IgD-negative memory B cell (primary cell): ENCODE measurements around the gene KLHL36. TPM values are rescaled to one million over a fixed set of nuclear protein-coding genes. Genes with fewer than 3 reads are reported as not detected.
A peak's percentile ranks its signal among the peaks of the same experiment; 100 is the strongest.
"Not testable (repeated sequence)": the region's sequence is repeated elsewhere in the genome, so short reads cannot be mapped to it uniquely, and the experiment has no call there.

Experiments used
- H3K27ac Mint-ChIP-seq, 3 donors: one replicate each; pipeline ENCODE4 v1.8.0; 2020 to 2022; ENCODE audit warnings: mild to moderate bottlenecking in 3 of 3, mixed read lengths in 3 of 3, moderate library complexity in 1 of 3
- H3K27me3 Mint-ChIP-seq: one replicate; pipeline ENCODE4 v1.8.0; 2021; ENCODE audit warnings: mixed read lengths
- H3K36me3 Mint-ChIP-seq: one replicate; pipeline ENCODE4 v1.8.0; 2020; ENCODE audit warnings: mild to moderate bottlenecking, mixed read lengths
- H3K4me1 Mint-ChIP-seq, 3 donors: one replicate each; pipeline ENCODE4 v1.8.0; 2020 to 2022; ENCODE audit warnings: mixed read lengths in 3 of 3, mild to moderate bottlenecking in 1 of 3
- H3K4me3 Mint-ChIP-seq, 4 donors: one replicate each; pipeline ENCODE4 v1.8.0; 2020 to 2022; ENCODE audit warnings: mild to moderate bottlenecking in 4 of 4, mixed read lengths in 4 of 4, moderate library complexity in 3 of 4
- H3K9me3 Mint-ChIP-seq, 3 donors: one replicate each; pipeline ENCODE4 v1.8.0; 2020 to 2021; ENCODE audit warnings: mixed read lengths in 3 of 3, mild to moderate bottlenecking in 1 of 3
- polyA plus RNA-seq: library from polyadenylated mRNA; unstranded; fragments of 300-500 nt; fragmentation: Illumina TruSeq; gene quantifications from one replicate; pipeline ENCODE4 v1.2.3, GENCODE V29; 2021

Gene KLHL36
- polyA plus RNA-seq, 1 donor from 2014 or later, result 34.1 TPM

DNA sequence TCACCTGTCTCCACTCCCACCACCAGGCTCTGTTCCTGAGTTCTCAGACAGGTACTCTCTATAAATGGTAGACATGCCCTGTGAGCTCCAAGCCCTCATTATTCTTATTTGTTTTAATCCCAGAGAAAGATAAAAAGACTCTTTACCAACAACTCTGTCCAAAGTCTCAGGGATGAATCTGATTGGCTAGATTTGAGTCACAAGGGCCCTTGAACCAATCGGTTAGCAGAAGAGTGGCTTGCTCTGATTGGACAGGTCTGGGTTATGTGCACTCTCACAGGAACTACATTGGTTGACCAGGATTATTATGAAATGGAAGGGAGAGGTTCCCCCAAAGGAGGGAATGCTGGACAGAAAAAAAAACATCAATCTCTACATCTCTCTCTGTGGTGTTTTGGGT, 37.9 kb upstream of the KLHL36 start:
- H3K36me3 Mint-ChIP-seq, result peaks cover 29% of the 10 kb centered on the region
- peaks cover 0 to 11% (median 1%) of the 10 kb centered on the region in 3 donors for H3K9me3 Mint-ChIP-seq
- H3K27ac Mint-ChIP-seq, result peak overlapping the region; percentile 79 to 98 (median 97)
- H3K4me3 Mint-ChIP-seq, result peak overlapping the region in 2 of 4 donors; percentile 80 to 87
- H3K4me1 Mint-ChIP-seq, result peaks cover 53 to 87% (median 85%) of the 10 kb centered on the region in 3 donors
- H3K27me3 Mint-ChIP-seq, result no peaks in the 10 kb centered on the region

DNA sequence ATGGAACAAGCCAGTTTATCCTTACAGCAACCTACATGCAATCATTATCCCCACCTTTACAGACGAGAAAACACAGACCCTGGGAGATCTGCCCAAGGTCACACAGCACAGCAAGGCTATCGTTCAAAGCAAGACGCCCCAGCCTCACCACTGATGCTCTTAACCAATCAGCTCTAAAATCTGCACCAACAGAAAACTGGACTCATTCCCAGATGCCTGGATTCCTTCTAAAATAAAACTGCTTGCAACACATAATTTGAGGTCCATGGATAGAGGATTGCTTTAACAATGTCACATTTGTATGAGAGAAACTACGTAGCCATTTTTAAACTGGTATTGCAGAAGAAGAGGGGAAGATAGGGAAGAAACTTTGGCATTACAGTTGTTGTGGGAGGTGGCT, 37.3 kb upstream of the KLHL36 start:
- peak overlapping the region; percentile 79 to 98 (median 97) for H3K27ac Mint-ChIP-seq
- no peaks in the 10 kb centered on the region for H3K27me3 Mint-ChIP-seq
- H3K36me3 Mint-ChIP-seq, result peaks cover 28% of the 10 kb centered on the region
- H3K4me3 Mint-ChIP-seq, result peak overlapping the region in 2 of 4 donors; percentile 80 to 87
- peaks cover 56 to 87% (median 87%) of the 10 kb centered on the region in 3 donors for H3K4me1 Mint-ChIP-seq
- peaks cover 0 to 11% (median 1%) of the 10 kb centered on the region in 3 donors for H3K9me3 Mint-ChIP-seq

DNA sequence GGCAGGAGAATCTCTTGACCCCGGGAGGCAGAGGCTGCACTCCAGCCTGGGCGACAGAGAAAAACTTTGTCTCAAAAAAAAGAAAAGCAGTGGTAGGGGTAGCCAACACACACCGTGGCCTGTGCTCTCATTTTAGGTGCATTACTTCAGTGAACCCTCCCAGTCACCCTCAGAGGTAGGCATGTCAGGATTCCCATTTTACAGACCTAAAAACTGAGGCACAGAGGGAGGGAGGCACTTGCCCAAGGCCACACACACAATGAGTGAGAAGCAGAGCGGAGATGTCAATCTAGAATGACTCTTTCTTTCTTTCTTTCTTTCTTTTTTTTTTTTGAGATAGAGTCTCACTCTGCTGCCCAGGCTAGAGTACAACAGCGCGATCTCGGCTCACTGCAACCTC, 35.6 kb upstream of the KLHL36 start:
- Mint-ChIP-seq H3K36me3 (peaks cover 33% of the 10 kb centered on the region), H3K27ac (no peak overlapping the region)

DNA sequence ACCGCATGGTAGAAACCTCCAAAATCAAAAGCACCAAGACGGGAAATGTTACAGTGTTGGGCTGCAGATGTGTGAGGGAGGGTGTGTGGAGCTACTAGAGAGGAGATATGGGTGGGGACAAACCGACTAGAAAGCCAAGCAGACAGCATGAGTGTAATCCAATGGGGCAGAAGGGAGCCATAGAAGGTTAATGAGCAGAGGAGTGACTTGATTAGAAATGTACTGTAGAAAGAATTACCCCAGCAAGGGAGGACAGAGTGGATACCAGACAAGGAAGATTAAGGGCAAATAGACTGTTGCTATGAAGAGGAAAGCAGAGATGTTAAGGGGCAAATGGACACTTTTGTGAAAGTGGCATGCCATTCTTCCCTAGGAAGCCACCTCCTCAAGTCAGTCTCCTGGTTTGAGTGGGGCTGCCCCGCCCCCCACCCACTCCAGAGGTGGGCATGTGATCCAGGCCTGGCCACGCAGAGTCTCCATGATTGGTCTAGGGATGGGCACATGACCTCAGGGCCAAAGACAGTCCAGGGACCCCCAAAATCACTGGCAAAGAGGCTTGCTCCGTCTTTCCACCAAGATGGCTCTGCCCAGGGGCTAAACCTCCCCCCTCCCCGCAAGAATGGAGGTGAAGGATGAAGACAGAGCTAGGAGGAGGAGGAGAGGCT, 34.8 kb upstream of the KLHL36 start:
- H3K27ac Mint-ChIP-seq, result peak overlapping the region; percentile 77 to 94 (median 90)
- peaks cover 0 to 11% (median 1%) of the 10 kb centered on the region in 3 donors for H3K9me3 Mint-ChIP-seq
- H3K4me3 Mint-ChIP-seq, result peak overlapping the region; percentile 48 to 96 (median 70)
- peaks cover 33% of the 10 kb centered on the region for H3K36me3 Mint-ChIP-seq
- H3K27me3 Mint-ChIP-seq, result no peaks in the 10 kb centered on the region
- peaks cover 46 to 71% (median 67%) of the 10 kb centered on the region in 3 donors for H3K4me1 Mint-ChIP-seq

More for the DNA sequence above, 35.6 kb upstream of the KLHL36 start:
- Mint-ChIP-seq H3K27me3 (no peaks in the 10 kb centered on the region), H3K9me3 (peaks cover 0 to 11% (median 1%) of the 10 kb centered on the region in 3 donors), H3K4me1 (peaks cover 54 to 78% (median 75%) of the 10 kb centered on the region in 3 donors), H3K4me3 (peak overlapping the region in 1 of 4 donors; percentile 50)

DNA sequence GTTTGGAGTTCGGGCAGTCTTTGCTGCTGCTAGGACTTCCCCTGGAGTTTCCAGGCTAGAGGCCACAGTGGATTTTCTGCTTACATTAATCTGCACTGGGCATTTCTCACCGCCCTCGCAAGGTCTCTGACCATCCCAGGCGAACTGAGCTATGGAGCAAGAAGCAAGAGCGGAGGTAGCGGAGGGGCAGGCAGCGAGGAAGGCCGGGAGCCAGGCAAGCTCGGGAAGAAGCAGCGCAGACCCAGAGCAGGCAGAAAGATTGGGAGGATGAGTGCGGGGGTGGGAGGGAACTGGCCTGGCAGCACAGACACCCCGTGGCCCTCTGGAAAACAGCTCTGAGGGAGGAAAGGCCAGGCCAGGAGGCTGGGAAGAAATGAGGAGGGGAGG, 34.2 kb upstream of the KLHL36 start:
- peak overlapping the region; percentile 60 to 99 (median 91) for H3K4me3 Mint-ChIP-seq
- peaks cover 0 to 11% (median 1%) of the 10 kb centered on the region in 3 donors for H3K9me3 Mint-ChIP-seq
- H3K27ac Mint-ChIP-seq, result peak overlapping the region; percentile 33 to 94 (median 90)
- H3K36me3 Mint-ChIP-seq, result peaks cover 32% of the 10 kb centered on the region
- peaks cover 49 to 68% (median 66%) of the 10 kb centered on the region in 3 donors for H3K4me1 Mint-ChIP-seq
- H3K27me3 Mint-ChIP-seq, result no peaks in the 10 kb centered on the region

DNA sequence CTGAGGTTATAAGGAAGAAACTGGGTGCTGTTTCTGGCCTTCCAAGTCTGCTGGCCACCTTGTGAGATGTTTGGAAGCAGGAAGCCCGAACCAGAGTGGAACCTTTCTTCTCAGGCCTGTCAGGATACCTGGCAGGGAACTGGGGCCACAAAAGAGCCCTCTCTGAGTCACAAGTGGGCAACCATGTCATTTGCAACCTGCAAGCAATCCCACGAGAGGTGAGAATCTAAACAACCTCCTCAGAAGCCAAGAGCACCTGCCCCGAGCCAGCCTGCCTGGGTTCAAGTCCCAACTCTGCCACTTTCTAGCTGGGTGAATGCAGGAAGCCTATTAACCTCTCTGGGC, 33.7 kb upstream of the KLHL36 start:
- Mint-ChIP-seq H3K27me3 (no peaks in the 10 kb centered on the region), H3K4me1 (peaks cover 49 to 67% (median 65%) of the 10 kb centered on the region in 3 donors), H3K4me3 (peak overlapping the region; percentile 96 to 99 (median 98)), H3K27ac (peak overlapping the region; percentile 90 to 94 (median 91)), H3K36me3 (peaks cover 28% of the 10 kb centered on the region), H3K9me3 (peaks cover 0 to 11% (median 1%) of the 10 kb centered on the region in 3 donors)

DNA sequence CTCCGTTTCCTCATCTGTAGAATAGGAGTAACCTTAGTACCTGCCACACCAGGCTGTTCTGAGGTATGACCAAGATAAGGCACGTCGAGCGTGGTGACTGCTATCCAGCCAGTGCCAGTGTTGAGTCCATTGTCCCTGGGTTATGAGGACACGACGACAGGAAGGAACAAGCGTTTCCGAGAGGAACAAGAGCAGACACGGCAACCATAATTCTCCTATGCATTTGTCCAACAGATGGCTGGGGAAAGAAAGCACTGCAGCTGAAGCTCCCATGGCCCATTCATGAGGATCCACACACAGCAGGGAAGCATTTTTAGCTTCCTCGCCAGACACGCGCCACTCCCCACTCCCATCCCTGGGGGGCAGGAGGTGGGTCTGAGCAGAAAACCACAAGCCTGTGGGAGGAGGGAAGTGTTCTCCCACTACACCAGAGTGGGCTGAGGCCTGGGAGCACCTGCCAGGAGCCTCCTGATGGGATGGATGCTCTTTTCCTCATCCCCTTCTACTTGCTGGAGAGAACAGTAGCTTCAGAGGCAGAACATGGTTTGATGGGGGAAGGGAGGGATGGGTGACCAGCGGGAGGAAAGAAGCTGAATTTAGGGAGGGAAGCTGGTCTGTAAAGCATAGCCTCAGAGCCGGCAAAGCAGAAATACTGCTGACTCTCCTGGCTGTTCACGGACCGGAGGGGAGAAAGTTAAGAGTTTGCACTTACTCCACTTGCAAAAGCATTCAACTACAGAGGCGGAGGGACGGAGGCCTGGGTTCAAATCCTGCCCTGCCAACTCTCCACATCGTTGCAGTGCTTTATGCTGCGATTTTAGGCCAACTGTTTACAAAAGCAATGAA, 33.1 kb upstream of the KLHL36 start:
- peak overlapping the region; percentile 96 to 99 (median 98) for H3K4me3 Mint-ChIP-seq
- H3K4me1 Mint-ChIP-seq, result peaks cover 52 to 65% (median 64%) of the 10 kb centered on the region in 3 donors
- H3K27ac Mint-ChIP-seq, result peak overlapping the region; percentile 91 to 96 (median 94)
- H3K36me3 Mint-ChIP-seq, result peaks cover 23% of the 10 kb centered on the region
- no peaks in the 10 kb centered on the region for H3K27me3 Mint-ChIP-seq
- peaks cover 0 to 6% (median 1%) of the 10 kb centered on the region in 3 donors for H3K9me3 Mint-ChIP-seq

DNA sequence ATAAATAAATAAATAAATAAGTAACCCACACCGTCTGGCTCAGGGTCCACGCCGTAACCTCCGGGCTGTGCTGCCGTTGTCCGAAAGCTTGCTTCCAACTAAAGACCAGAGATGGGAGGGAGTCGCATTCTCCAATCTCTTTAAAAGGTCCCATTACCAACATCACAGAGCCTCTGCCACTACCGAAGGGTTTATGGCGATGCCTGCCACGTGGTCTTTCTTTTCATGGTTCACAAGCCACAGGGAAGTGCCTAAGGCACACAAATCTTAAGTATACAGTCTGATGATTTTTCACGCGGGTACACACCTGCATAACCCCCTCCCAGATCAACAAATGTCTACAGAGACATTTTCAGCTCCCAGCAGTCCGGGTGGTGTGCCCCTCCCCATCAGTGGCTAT, 31.8 kb upstream of the KLHL36 start:
- H3K9me3 Mint-ChIP-seq, result no peaks in the 10 kb centered on the region
- H3K4me1 Mint-ChIP-seq, result peaks cover 47 to 55% (median 55%) of the 10 kb centered on the region in 3 donors
- H3K27me3 Mint-ChIP-seq, result no peaks in the 10 kb centered on the region
- H3K36me3 Mint-ChIP-seq, result peaks cover 10% of the 10 kb centered on the region
- peak overlapping the region; percentile 96 to 99 (median 98) for H3K4me3 Mint-ChIP-seq
- peak overlapping the region; percentile 93 to 96 (median 94) for H3K27ac Mint-ChIP-seq

DNA sequence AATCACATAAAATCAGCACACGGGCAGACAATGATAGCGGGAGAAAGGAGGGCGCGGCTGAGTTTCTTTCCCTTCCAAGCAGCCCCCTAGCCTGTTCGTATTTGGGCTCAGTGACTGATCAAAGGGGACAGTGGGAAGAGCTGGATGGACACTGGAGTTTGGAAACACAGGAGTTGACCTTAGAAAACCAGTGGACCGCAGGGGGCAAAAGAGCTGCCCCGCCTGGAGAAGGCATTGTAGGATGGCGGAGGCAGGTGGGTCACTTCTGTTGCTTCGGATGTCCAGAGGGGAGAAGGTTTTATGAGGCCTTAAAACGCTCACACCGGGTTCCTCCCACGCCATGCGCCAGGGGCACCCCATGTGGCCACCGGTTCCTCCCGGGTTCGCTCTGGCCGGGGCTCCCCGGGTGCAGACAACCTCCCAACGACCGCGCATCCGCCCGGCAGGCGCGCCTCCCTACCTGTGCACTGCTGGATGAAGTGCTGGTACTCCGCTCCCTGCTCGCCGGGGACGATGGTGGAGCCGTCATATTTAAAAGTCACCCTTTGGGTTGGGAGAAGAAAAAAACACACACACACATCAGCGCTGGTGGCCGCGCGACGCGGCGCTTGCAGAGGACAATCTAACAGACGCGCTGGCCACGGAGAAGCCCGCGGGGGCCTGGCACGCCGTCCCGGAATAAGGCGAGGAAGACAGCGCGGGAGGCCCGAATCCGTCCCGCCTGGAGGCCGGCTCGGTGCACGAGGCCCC, 31.1 kb upstream of the KLHL36 start:
- Mint-ChIP-seq H3K4me1 (peaks cover 45 to 55% (median 54%) of the 10 kb centered on the region in 3 donors), H3K27ac (peak overlapping the region; percentile 93 to 96 (median 94)), H3K27me3 (no peaks in the 10 kb centered on the region), H3K9me3 (no peaks in the 10 kb centered on the region), H3K36me3 (peaks cover 7% of the 10 kb centered on the region), H3K4me3 (peak overlapping the region; percentile 96 to 99 (median 98))

DNA sequence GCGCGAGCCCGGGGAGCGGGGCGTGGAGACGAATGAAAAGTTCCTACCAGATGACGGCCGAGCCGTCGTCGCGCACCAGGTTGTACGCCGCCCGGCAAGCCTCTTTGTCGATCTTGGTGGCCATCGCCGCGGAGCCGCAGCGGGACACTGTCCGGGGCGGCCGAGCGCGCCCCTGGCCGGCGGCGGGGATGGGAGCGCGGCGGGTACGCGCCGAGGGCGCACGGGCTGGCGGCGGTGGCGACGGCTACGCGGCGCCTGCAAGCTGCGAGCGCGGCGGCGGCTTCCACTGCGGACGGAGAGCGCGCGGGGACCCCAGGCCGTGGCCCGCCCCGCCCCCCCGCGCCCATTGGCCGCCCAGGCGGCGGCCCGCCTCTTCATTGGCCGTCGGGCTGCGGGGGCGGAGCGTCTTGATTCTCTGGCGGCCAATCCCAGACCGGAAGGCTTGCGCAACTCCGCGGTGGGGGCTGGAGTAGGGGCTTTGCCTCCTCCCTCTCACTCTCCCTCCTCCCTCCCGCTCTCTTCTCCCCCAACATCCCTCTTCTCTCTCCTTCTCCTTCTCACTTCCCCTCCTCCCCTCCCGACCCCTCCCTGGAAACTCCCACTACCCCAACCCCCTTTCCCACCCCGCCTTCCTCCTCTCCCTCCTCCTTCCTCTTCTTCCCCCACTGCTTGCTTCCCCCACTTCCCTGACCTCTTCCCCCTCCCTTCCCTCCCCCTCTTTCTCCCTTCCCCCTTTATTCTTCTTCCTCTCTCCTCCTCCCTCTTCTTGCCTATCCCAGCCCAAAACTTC, 30.3 kb upstream of the KLHL36 start, which contains the start of gene COTL1:
Gene COTL1 (minus strand): TSS at position 288 of the 790 bp plus-strand sequence. CDS start 164 bp downstream, at position 124.
- H3K27ac Mint-ChIP-seq, result peak within 1 kb of the TSS; percentile 93 to 96 (median 94)
- no peaks in the 10 kb centered on the region for H3K9me3 Mint-ChIP-seq
- peak within 1 kb of the TSS; percentile 96 to 99 (median 98) for H3K4me3 Mint-ChIP-seq
- H3K4me1 Mint-ChIP-seq, result peaks cover 47 to 58% (median 54%) of the 10 kb centered on the region in 3 donors
- H3K27me3 Mint-ChIP-seq, result no peaks in the 10 kb centered on the region
- H3K36me3 Mint-ChIP-seq, result peaks cover 7% of the 10 kb centered on the region

DNA sequence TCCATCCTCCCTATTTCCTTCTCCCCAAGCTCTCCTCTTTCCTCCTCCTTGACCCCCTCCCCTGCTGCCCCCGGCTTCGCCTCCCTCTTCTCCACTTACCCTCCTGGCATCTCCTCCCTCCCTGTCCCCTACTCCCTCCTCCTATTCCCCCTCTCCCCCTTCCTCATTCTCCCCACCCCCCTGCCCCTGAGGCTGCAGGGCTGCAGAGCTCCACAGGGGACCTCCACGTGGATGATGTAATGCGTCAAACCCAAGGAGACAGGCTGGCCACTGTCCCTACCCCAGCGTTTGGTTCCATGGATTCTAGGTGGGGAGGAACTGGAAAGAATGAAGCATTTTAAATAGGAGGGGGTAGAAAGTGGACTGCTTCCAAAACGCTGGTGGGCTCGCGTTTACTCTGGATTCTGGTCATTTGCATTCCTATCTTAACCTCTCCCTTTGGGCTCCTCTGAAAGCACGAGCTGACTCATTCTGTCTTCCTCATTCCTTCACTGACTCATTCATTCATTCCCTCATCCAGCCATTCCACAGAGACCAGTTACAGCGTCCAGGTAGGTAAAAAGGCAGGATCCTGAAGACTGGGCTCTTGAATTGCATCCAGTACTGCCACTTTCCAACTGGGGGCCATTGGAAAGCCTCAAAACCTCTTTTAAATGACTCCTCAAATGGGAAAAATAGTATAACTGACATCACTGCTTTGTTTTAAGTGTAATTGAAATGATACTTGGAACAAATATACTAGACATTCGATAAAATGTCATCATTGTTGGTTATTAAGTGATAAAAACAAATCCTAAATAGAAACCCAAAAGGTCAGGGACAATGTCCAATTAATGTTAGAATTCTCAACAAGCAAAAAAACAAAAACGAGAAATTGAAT, 29.5 kb upstream of the KLHL36 start:
- Mint-ChIP-seq H3K27me3 (no peaks in the 10 kb centered on the region), H3K36me3 (peaks cover 5% of the 10 kb centered on the region), H3K9me3 (no peaks in the 10 kb centered on the region), H3K4me3 (peak overlapping the region; percentile 56 to 97 (median 74)), H3K27ac (peak overlapping the region; percentile 0 to 90 (median 78)), H3K4me1 (peaks cover 40 to 53% (median 46%) of the 10 kb centered on the region in 3 donors)

DNA sequence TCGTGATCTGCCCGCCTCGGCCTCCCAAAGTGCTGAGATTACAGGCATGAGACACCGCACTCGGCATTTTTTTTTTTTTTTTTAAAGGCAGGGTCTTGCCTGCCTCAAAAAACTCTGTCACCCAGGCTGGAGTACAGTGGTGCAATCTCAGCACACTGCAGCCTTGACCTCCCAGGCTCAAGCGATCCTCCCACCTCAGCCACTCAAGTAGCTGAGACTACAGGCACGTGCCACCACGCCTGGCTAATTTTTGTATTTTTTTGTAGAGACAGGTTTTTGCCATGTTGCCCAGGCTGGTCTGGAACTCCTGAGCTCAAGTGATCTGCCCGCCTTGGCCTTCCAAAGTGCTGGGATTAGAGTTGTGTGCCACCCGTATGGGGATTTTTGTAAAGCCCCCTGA, 27.4 kb upstream of the KLHL36 start:
- peaks cover 26 to 34% (median 33%) of the 10 kb centered on the region in 3 donors for H3K4me1 Mint-ChIP-seq
- not testable (repeated sequence) for H3K36me3 Mint-ChIP-seq, H3K27me3 Mint-ChIP-seq, H3K9me3 Mint-ChIP-seq
- H3K4me3 Mint-ChIP-seq, result peak overlapping the region in 1 of 4 donors; percentile 69
- peak overlapping the region in 1 of 3 donors; percentile 23 for H3K27ac Mint-ChIP-seq

DNA sequence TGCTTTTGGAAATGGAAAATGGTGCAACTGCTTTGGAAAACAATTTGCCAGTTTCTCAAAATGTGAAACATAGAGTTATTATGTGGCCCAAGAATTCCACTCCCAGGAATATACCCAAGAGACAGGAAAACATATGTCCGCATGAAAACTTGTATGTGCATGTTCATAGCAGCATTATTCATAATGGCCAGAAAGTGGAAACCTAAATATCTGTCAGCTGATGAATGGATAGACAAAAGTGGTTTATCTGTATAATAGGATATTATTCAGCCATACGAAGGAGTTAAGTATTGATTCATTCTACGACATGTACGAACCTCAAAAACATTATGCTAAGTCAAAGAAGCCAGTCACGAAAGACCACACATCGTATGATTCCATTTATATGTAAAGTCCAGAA, 22.8 kb upstream of the KLHL36 start:
- no peak overlapping the region for H3K4me3 Mint-ChIP-seq
- peaks cover 18 to 23% (median 20%) of the 10 kb centered on the region in 3 donors for H3K4me1 Mint-ChIP-seq
- H3K36me3 Mint-ChIP-seq, result no peaks in the 10 kb centered on the region

More for the DNA sequence above, 22.8 kb upstream of the KLHL36 start:
- no peaks in the 10 kb centered on the region for H3K9me3 Mint-ChIP-seq
- H3K27me3 Mint-ChIP-seq, result no peaks in the 10 kb centered on the region
- no peak overlapping the region for H3K27ac Mint-ChIP-seq
